HepG2 (cell line): Measurements from ENCODE around the gene ADAMTS13. TPM values are rescaled to one million over a fixed set of nuclear protein-coding genes. Genes with fewer than 3 reads are reported as not detected.
A peak's percentile ranks its signal among the peaks of the same experiment; 100 is the strongest.

ENCODE experiments used
- CBFB ChIP-seq: sonication (generic); formaldehyde crosslinking; IDR thresholded peaks from 2 replicates; pipeline ENCODE4 v1.4.0; 2020; ENCODE audit warnings: missing genetic modification reagents
- KDM5B ChIP-seq: sonication (generic); formaldehyde crosslinking; IDR thresholded peaks from 2 replicates; pipeline ENCODE4 v1.4.0; 2020; ENCODE audit warnings: missing genetic modification reagents, mild to moderate bottlenecking, borderline replicate concordance
- NCOA1 ChIP-seq: sonication (generic); formaldehyde crosslinking; IDR thresholded peaks from 2 replicates; pipeline ENCODE4 v1.9.0; 2021; ENCODE audit warnings: missing genetic modification reagents
- RAD21 ChIP-seq: fragments of 450-650 bp; formaldehyde crosslinking; IDR thresholded peaks from 2 replicates; pipeline ENCODE4 v1.5.0; 2020; ENCODE audit warnings: mild to moderate bottlenecking
- RARA ChIP-seq: IDR thresholded peaks from 2 replicates; pipeline ENCODE4 v1.6.1; 2016; ENCODE audit warnings: missing genetic modification reagents, missing compliant biosample characterization
- SOX6 ChIP-seq, 2 experiments: fragments of 450-650 bp in 1 of 2; sonication (generic) in 1 of 2; formaldehyde crosslinking in 1 of 2; IDR thresholded peaks; 2 replicates each; pipeline versions ENCODE4 v1.4.0 to v1.6.1; 2017 to 2020; ENCODE audit warnings: antibody characterized with exemption in 1 of 2, mild to moderate bottlenecking in 1 of 2, missing genetic modification reagents in 1 of 2
- SP1 ChIP-seq, 2 experiments: fragments of 450-650 bp in 1 of 2; sonication (generic) in 1 of 2; formaldehyde crosslinking in 1 of 2; IDR thresholded peaks; 2 replicates each; pipeline versions ENCODE4 v1.4.0 to v1.6.1; 2016 to 2020; ENCODE audit warnings: missing genetic modification reagents in 1 of 2
- ZBTB7B ChIP-seq: sonication (generic); formaldehyde crosslinking; IDR thresholded peaks from 2 replicates; pipeline ENCODE4 v1.4.0; 2020; ENCODE audit warnings: missing genetic modification reagents
- ZBTB8A ChIP-seq: sonication (generic); formaldehyde crosslinking; IDR thresholded peaks from 2 replicates; pipeline ENCODE4 v1.4.0; 2020; ENCODE audit warnings: mild to moderate bottlenecking, low read depth, missing genetic modification reagents, borderline replicate concordance
- ZNF292 ChIP-seq: sonication (generic); formaldehyde crosslinking; IDR thresholded peaks from 2 replicates; pipeline ENCODE4 v1.8.1; 2022; ENCODE audit warnings: mild to moderate bottlenecking, low read depth, missing genetic modification reagents, borderline replicate concordance
- ZNF543 ChIP-seq: sonication (generic); formaldehyde crosslinking; IDR thresholded peaks from 2 replicates; pipeline ENCODE4 v1.4.0; 2020; ENCODE audit warnings: mild to moderate bottlenecking, missing genetic modification reagents
- ZNF619 ChIP-seq: sonication (generic); formaldehyde crosslinking; IDR thresholded peaks from 2 replicates; pipeline ENCODE4 v1.4.0; 2020; ENCODE audit warnings: mild to moderate bottlenecking, missing genetic modification reagents
- ZNF737 ChIP-seq: sonication (generic); formaldehyde crosslinking; IDR thresholded peaks from 2 replicates; pipeline ENCODE4 v1.5.0; 2020; ENCODE audit warnings: missing genetic modification reagents, mild to moderate bottlenecking, borderline replicate concordance
- ZNF839 ChIP-seq: sonication (generic); formaldehyde crosslinking; IDR thresholded peaks from 2 replicates; pipeline ENCODE4 v1.4.0; 2020; ENCODE audit warnings: missing genetic modification reagents, mild to moderate bottlenecking, borderline replicate concordance
- ZSCAN30 ChIP-seq: sonication (generic); formaldehyde crosslinking; IDR thresholded peaks from 2 replicates; pipeline ENCODE4 v1.5.0; 2020; ENCODE audit warnings: mild to moderate bottlenecking, missing genetic modification reagents
- polyA plus RNA-seq, 8 experiments: library from polyadenylated mRNA; depleted of rRNA in 3 of 8; stranded (reverse) in 7 of 8; unstranded in 1 of 8; fragments of >200 nt; fragmentation: Illumina TruSeq in 4 of 8; extraction: Trizol in 4 of 8; gene quantifications; 2 replicates each; pipeline versions ENCODE4 v1.2.1 to v1.2.3, GENCODE V29; 2011 to 2016; ENCODE audit warnings: low read depth in 4 of 8, missing spikeins in 1 of 8, mixed read lengths in 1 of 8; ENCODE audit not compliant: insufficient read depth in 1 of 8
- total RNA-seq, 5 experiments: library from RNA; depleted of rRNA; stranded (reverse); fragments of >200 nt; fragmentation: Illumina TruSeq; extraction: Trizol; gene quantifications; 2 replicates each; pipeline ENCODE4 v1.2.3, GENCODE V29; 2016; ENCODE audit warnings: low read depth in 1 of 5
- TF ChIP-seq, protein P1 (sequence below): sonication (generic); formaldehyde crosslinking; IDR thresholded peaks from 2 replicates; pipeline ENCODE4 v1.8.0; 2022; ENCODE audit warnings: mild to moderate bottlenecking, missing genetic modification reagents, borderline replicate concordance
- TF ChIP-seq, protein P2 (sequence below), 2 experiments: fragments of 450-650 bp in 1 of 2; sonication (generic) in 1 of 2; formaldehyde crosslinking in 1 of 2; IDR thresholded peaks; 2 replicates each; pipeline versions ENCODE4 v1.6.1 to v1.8.0; 2016 to 2022; ENCODE audit warnings: antibody characterized with exemption in 1 of 2, mild to moderate bottlenecking in 1 of 2, missing genetic modification reagents in 1 of 2

ADAMTS13 gene
- total and polyA plus RNA-seq, 2 of the 13 experiments (the other 11 are each of a cell fraction or from before 2014, with no cell fraction given), result 0.91 to 4.5 TPM

DNA sequence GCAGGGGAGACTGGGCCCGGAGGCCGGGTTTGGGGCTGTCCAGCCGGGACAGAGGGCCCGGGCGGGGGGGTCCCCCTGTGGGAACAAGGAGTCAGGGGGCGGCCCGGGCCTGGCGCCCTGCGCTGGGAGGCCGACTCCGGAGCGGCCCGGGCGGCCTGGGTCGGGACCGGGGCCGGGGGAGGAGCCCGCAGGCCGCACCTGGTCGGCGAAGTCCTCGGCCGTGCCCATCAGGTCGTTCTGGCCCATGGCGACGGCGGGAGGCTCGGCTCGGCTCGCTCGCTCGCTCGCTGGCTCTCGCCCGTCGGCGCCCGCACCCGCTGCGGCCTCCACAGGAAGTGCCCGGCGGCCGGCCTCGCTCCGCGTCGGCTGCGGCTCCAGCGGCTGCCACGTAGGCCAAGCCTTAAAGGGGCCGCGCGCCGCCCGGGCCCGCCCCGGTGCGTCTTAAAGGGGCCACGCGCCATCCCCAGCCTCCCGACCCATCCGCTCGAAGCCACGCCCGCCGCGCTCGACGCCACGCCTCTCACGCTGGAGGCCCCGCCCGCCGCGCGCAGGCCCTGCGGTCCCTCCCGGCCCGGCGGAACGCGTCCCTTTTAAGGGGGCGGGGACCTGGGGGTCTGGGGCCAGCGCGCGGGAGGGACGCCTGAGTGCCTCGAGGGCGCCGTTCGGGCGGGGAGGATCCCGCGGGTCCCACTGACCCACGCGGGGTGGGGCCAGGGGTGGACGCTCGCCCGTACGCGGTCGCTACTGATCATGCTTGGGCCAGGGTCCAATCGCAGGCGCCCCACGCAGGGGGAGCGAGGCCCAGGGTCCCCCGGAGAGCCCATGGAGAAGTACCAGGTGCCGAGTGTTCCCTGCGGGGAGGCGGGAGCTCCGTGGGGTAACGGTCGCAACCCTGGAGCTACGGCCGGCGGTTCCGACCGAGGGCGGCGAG lies 46.2 kb upstream of the ADAMTS13 start, which contains the start of the genes STKLD1 and SURF4 (continued):
- TF ChIP-seq, protein P1, sequence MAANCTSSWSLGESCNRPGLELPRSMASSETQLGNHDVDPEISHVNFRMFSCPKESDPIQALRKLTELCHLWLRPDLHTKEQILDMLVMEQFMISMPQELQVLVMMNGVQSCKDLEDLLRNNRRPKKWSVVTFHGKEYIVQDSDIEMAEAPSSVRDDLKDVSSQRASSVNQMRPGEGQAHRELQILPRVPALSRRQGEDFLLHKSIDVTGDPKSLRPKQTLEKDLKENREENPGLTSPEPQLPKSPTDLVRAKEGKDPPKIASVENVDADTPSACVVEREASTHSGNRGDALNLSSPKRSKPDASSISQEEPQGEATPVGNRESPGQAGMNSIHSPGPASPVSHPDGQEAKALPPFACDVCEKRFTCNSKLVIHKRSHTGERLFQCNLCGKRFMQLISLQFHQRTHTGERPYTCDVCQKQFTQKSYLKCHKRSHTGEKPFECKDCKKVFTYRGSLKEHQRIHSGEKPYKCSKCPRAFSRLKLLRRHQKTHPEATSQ (CRISPR knock-in tag), result no peak
- TF ChIP-seq CBFB (CRISPR knock-in tag), result peak; percentile 63; the same call in 1 of the 2 replicates
- 0 out of 2 replicates have a peak, but pooled peaks have one; percentile 18 for TF ChIP-seq ZNF292 (CRISPR knock-in tag)
- TF ChIP-seq SOX6 (IDR thresholded peaks at IDR 0.05), result no peak
- 0 out of 2 replicates have a peak, but pooled peaks have one; percentile 10 for TF ChIP-seq SOX6 (CRISPR knock-in tag; IDR thresholded peaks at IDR 0.05)
- TF ChIP-seq ZBTB7B (CRISPR knock-in tag), result peak; percentile 76; the same call in 1 of the 2 replicates
- TF ChIP-seq RARA (CRISPR knock-in tag), result peak; percentile 27; the same call in 1 of the 2 replicates
- TF ChIP-seq NCOA1 (CRISPR knock-in tag), result 0 out of 2 replicates have a peak, but pooled peaks have one; percentile 39
- TF ChIP-seq RAD21 (CRISPR knock-in tag), result peak; percentile 58
- TF ChIP-seq ZBTB8A (CRISPR knock-in tag), result 0 out of 2 replicates have a peak, but pooled peaks have one; percentile 18
- TF ChIP-seq ZNF543 (CRISPR knock-in tag), result 0 out of 2 replicates have a peak, but pooled peaks have one; percentile 58
- no peak for TF ChIP-seq SP1 (IDR thresholded peaks at IDR 0.05)
- TF ChIP-seq SP1 (CRISPR knock-in tag; IDR thresholded peaks at IDR 0.05), result peak; percentile 99
- no peak for TF ChIP-seq ZNF839
- TF ChIP-seq ZSCAN30 (CRISPR knock-in tag), result no peak; the same call in 1 of the 2 replicates
- TF ChIP-seq, protein P2, sequence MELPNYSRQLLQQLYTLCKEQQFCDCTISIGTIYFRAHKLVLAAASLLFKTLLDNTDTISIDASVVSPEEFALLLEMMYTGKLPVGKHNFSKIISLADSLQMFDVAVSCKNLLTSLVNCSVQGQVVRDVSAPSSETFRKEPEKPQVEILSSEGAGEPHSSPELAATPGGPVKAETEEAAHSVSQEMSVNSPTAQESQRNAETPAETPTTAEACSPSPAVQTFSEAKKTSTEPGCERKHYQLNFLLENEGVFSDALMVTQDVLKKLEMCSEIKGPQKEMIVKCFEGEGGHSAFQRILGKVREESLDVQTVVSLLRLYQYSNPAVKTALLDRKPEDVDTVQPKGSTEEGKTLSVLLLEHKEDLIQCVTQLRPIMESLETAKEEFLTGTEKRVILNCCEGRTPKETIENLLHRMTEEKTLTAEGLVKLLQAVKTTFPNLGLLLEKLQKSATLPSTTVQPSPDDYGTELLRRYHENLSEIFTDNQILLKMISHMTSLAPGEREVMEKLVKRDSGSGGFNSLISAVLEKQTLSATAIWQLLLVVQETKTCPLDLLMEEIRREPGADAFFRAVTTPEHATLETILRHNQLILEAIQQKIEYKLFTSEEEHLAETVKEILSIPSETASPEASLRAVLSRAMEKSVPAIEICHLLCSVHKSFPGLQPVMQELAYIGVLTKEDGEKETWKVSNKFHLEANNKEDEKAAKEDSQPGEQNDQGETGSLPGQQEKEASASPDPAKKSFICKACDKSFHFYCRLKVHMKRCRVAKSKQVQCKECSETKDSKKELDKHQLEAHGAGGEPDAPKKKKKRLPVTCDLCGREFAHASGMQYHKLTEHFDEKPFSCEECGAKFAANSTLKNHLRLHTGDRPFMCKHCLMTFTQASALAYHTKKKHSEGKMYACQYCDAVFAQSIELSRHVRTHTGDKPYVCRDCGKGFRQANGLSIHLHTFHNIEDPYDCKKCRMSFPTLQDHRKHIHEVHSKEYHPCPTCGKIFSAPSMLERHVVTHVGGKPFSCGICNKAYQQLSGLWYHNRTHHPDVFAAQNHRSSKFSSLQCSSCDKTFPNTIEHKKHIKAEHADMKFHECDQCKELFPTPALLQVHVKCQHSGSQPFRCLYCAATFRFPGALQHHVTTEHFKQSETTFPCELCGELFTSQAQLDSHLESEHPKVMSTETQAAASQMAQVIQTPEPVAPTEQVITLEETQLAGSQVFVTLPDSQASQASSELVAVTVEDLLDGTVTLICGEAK (IDR thresholded peaks at IDR 0.05), result no peak
- TF ChIP-seq, protein P2 (CRISPR knock-in tag; IDR thresholded peaks at IDR 0.05), result peak; percentile 70
- no peak for TF ChIP-seq ZNF737 (CRISPR knock-in tag)
- TF ChIP-seq KDM5B, result peak; percentile 63; the same call in 1 of the 2 replicates
- TF ChIP-seq ZNF619 (CRISPR knock-in tag), result 0 out of 2 replicates have a peak, but pooled peaks have one; percentile 43
